AG04450 (cell line): ENCODE results near the gene TMEM135. TPM values are rescaled to one million over a fixed set of nuclear protein-coding genes. Genes with fewer than 3 reads are reported as not detected.

ENCODE experiments used
- CTCF ChIA-PET: fragments of 300-600, 350-600 bp; formaldehyde crosslinking; extraction: SDS; loops from one replicate; lab custom pipeline; 2022; ENCODE audit warnings: antibody characterized with exemption, inconsistent platforms; lab: Charles Lee
- POLR2A ChIA-PET: fragments of 350-600 bp; formaldehyde crosslinking; extraction: SDS; loops from one replicate; lab custom pipeline; 2021; ENCODE audit warnings: antibody characterized with exemption, inconsistent platforms; lab: Yijun Ruan, JAX
- DNase-seq: peaks from one replicate; pipeline ENCODE4 v3.0.0-alpha.2; 2011; ENCODE audit warnings: low read depth, low spot score
- H3K27ac ChIP-seq: one replicate; pipeline ENCODE4 v1.5.1; 2012; ENCODE audit warnings: low read depth, low read length, control low read depth
- H3K27me3 ChIP-seq: one replicate; pipeline ENCODE4 v1.6.0; 2012; ENCODE audit warnings: low read length; ENCODE audit not compliant: control insufficient read depth, insufficient read depth
- H3K4me3 ChIP-seq: 2 replicates; pipeline ENCODE4 v1.5.1; 2011; ENCODE audit warnings: mild to moderate bottlenecking, low read depth, low read length, control low read depth
- H3K9me3 ChIP-seq: 2 replicates; pipeline ENCODE4 v1.5.1; 2012; ENCODE audit warnings: low read length; ENCODE audit not compliant: control insufficient read depth, insufficient read depth
- CTCF ChIP-seq: IDR thresholded peaks from 2 replicates; pipeline ENCODE4 v1.5.1; 2011; ENCODE audit warnings: low read depth, low read length, control low read depth, inconsistent platforms
- polyA plus RNA-seq: library from polyadenylated mRNA; depleted of rRNA; stranded (reverse); fragments of >200 nt; gene quantifications from 2 replicates; pipeline ENCODE4 v1.2.3, GENCODE V29; 2011

Gene TMEM135
- polyA plus RNA-seq, 1 experiment: 12.6 TPM

GRCh38 chr11:87174870-87175269 is 137.1 kb downstream of the TMEM135 start:
- POLR2A ChIA-PET: no interaction called here
- Histone ChIP-seq H3K9me3 (peaks cover 4% of the 10 kb centered on the region; the same call in 1 of the 2 replicates), H3K27ac (no peak overlapping the region), H3K4me3 (no peak overlapping the region), H3K27me3 (no peaks in the 10 kb centered on the region)
- no peak for TF ChIP-seq CTCF
- DNase-seq: no peak
- CTCF ChIA-PET: no interaction called here

- TF ChIP-seq CTCF: no peak
- ChIA-PET CTCF (no interaction called here), POLR2A (no interaction called here)
- no peak for DNase-seq
- Histone ChIP-seq H3K27ac (no peak overlapping the region), H3K27me3 (no peaks in the 10 kb centered on the region), H3K4me3 (no peak overlapping the region), H3K9me3 (peaks cover 4% of the 10 kb centered on the region; the same call in 1 of the 2 replicates)
These were observed 138.3 kb downstream of the TMEM135 start for GRCh38 chr11:87176044-87176443.

- no peak for TF ChIP-seq CTCF
- H3K4me3 ChIP-seq: no peak overlapping the region
- ChIA-PET CTCF (no interaction called here), POLR2A (no interaction called here)
- H3K9me3 ChIP-seq: peaks cover 4% of the 10 kb centered on the region; the same call in 1 of the 2 replicates
- DNase-seq: no peak
- no peak overlapping the region for H3K27ac ChIP-seq
- H3K27me3 ChIP-seq: no peaks in the 10 kb centered on the region
These were observed 141.9 kb downstream of the TMEM135 start for GRCh38 chr11:87179621-87180020.

GRCh38 chr11:87180742-87181141 is 143.0 kb downstream of the TMEM135 start:
- POLR2A ChIA-PET: no interaction called here

GRCh38 chr11:87181143-87181542 is 143.4 kb downstream of the TMEM135 start:
- no peak overlapping the region for H3K4me3 ChIP-seq
- POLR2A ChIA-PET: no interaction called here
- H3K9me3 ChIP-seq: peaks cover 4% of the 10 kb centered on the region; the same call in 1 of the 2 replicates
- no peaks in the 10 kb centered on the region for H3K27me3 ChIP-seq
- TF ChIP-seq CTCF: no peak
- CTCF ChIA-PET: interaction anchor here (0.6 kb wide), 1 partner anchor 10 kb away, joined by 4 read pairs; no protein-coding TSS in a partner anchor
- no peak overlapping the region for H3K27ac ChIP-seq
- DNase-seq: no peak

More at GRCh38 chr11:87180742-87181141, 143.0 kb downstream of the TMEM135 start:
- H3K27ac ChIP-seq: no peak overlapping the region
- CTCF ChIA-PET: no interaction called here
- no peak for DNase-seq
- no peak for TF ChIP-seq CTCF
- H3K4me3 ChIP-seq: no peak overlapping the region
- no peaks in the 10 kb centered on the region for H3K27me3 ChIP-seq
- peaks cover 4% of the 10 kb centered on the region; the same call in 1 of the 2 replicates for H3K9me3 ChIP-seq
